Ishikawa (cell line): ENCODE measurements around the gene PHF23.

Experiments
- CEBPB ChIP-seq: IDR thresholded peaks from 2 replicates; pipeline ENCODE4 v1.6.1; 2012
- CREB1 ChIP-seq: IDR thresholded peaks from 2 replicates; pipeline ENCODE4 v1.6.1; 2012; ENCODE audit warnings: low read depth
- EGR1 ChIP-seq: IDR thresholded peaks from 2 replicates; pipeline ENCODE4 v1.6.1; 2012
- EP300 ChIP-seq: IDR thresholded peaks from 2 replicates; pipeline ENCODE4 v1.6.1; 2012; ENCODE audit warnings: borderline replicate concordance
- FOXM1 ChIP-seq: IDR thresholded peaks from 2 replicates; pipeline ENCODE4 v1.6.1; 2012; ENCODE audit warnings: low read depth, borderline replicate concordance
- NFIC ChIP-seq: IDR thresholded peaks from 2 replicates; pipeline ENCODE4 v1.6.1; 2012
- RAD21 ChIP-seq: IDR thresholded peaks from 2 replicates; pipeline ENCODE4 v1.6.1; 2012; ENCODE audit warnings: low read depth
- TAF1 ChIP-seq: IDR thresholded peaks from 2 replicates; pipeline ENCODE4 v1.6.1; 2012; ENCODE audit warnings: low read depth, mild to moderate bottlenecking
- TCF12 ChIP-seq: IDR thresholded peaks from 2 replicates; pipeline ENCODE4 v1.6.1; 2012; ENCODE audit warnings: low read depth
- TEAD4 ChIP-seq: IDR thresholded peaks from 2 replicates; pipeline ENCODE4 v1.6.1; 2012
- USF1 ChIP-seq: IDR thresholded peaks from 2 replicates; pipeline ENCODE4 v1.6.1; 2012
- YY1 ChIP-seq: IDR thresholded peaks from 2 replicates; pipeline ENCODE4 v1.6.1; 2012; ENCODE audit warnings: low read depth
- ZBTB7A ChIP-seq: IDR thresholded peaks from 2 replicates; pipeline ENCODE4 v1.6.1; 2012; ENCODE audit warnings: low read depth
- TF ChIP-seq, protein P1 (sequence below): IDR thresholded peaks from 2 replicates; pipeline ENCODE4 v1.6.1; 2012
- TF ChIP-seq, protein P2 (sequence below): IDR thresholded peaks from 2 replicates; pipeline ENCODE4 v1.6.1; 2012; ENCODE audit warnings: low read depth, mild to moderate bottlenecking

The PHF23 gene

DNA sequence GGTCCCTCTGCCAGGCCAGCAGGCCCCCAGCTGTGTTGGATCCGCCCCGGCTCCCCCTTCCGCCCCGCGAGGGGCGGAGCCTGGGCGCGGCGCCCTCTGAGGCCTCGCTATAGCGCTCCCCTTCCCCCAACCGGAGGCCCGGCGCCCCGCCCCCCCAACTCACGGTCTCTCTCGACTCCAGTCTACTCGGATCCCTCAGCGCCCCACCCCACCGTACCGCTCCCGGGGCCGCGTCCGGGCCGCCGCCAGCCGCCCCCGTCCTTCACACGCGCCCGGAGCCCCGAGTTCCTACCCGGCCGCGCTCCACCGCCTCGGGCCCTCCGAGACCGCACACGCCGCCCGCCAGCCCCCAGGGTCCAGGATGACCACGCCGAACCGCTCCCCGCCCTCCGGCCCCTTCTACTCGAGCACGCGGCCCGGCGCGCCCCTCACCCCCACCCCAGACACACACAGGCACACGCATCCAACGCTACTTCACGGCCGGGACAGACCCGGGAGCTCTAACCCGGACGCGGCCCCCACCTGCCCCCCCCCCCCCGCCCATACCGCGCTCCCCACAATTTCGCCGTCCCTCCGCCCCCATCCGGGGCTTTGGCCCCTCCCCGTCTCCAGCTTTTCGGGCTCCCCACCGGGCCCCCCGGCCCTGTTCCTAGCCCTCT lies 1.4 kb downstream of the PHF23 start:
- TF ChIP-seq TAF1: peak; percentile 64
- no peak for TF ChIP-seq USF1
- peak; percentile 75 for TF ChIP-seq ZBTB7A
- TF ChIP-seq, protein P1, sequence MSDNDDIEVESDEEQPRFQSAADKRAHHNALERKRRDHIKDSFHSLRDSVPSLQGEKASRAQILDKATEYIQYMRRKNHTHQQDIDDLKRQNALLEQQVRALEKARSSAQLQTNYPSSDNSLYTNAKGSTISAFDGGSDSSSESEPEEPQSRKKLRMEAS: peak; percentile 61
- TF ChIP-seq TCF12: peak; percentile 46

DNA sequence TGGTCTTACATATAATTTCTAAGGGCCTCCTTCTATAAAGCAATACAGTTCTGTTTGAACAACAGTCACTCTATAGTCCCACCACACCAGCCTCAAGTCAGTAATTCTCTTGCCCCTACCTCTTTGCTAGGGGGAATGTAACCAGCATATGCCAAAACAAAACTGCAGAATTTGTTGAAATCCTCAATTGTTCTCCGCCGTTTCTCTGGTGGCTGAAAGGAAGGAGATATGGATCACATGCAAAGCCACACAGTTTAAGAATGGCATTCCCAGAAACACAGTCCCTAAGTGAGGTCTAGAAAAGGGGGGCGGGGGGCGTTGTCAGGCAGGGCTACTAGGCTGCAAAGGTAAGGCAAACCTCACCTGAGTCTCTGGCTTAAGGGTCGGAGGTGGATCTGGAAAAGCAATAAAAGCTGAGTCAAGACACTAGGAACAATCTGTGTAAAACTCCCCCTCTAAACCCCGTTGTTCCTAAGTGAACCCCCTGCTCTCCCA lies 1.9 kb downstream of the PHF23 start:
- TF ChIP-seq TCF12 (no peak), USF1 (no peak), EGR1 (no peak), ZBTB7A (no peak), EP300 (no peak), NFIC (no peak), CREB1 (no peak)
- TF ChIP-seq, protein P1: no peak

DNA sequence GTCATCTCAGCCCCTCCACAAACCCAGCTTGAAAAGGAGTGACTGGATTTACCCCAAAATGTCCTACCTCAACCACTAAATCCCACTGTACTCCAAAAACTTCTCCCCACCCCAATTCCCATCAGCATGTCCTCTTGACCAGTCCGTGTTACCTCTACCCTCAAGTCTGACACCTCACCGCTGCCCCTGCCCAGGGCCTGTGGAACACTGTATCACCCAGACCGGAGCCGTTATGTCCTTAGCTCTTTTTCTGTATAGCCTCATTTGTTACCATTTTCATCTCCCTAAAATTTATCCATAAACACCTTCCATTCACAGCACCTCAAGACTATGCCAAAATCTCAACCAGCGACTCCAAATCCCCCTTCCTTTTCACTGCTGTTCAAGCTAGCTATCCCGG lies 2.4 kb downstream of the PHF23 start:
- no peak for TF ChIP-seq USF1
- TF ChIP-seq, protein P1: no peak

DNA sequence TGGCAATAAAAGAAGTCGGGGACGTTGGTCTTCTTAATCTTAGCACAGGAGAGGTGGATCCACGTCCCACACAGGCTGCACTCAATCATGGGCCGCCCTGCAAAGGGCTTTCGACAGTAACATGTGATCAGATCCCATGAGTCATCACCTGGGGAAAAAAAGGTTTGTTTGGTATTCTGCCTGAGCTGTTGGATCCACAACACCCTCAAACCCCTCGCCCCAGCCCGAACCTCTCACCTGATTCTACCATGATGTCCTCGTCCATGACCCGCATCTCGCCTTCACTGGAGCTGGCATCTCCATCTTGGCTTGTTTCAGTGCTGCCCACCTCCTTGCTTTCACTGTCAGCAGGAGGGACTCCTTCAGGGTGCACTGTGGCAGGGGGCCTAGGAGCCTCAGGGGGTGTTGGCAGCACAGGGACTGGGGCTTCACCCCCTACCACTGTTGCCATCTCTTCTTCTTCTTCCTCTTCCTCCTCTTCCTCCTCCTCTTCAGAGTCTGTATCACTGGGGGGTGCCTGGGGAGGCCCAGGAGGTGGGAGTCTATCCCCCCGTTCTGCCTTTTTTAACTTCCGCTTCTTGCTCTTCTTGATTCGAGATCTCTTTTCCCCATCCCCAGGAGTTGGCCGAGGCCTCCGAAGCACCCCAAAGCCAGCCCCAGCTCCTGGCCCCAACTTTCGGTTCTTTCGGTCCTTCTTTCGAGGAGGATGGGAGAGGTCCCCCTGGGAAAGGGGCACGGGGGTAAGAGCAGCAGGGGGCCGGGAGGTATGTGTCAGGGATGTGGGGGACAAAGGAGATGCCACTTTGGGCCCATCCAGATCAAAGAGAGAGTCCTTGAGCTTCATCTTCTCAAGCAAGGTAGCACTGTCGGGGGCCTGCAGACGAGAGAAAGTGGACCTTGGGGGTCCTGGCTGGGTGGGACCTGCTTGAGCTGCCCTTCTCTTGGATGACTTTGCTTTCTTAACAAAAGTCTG lies 3.3 kb downstream of the PHF23 start:
- TF ChIP-seq EGR1: no peak
- TF ChIP-seq FOXM1: no peak
- TF ChIP-seq RAD21: no peak
- no peak for TF ChIP-seq TCF12
- TF ChIP-seq, protein P1: no peak
- TF ChIP-seq CEBPB: no peak
- TF ChIP-seq, protein P2, sequence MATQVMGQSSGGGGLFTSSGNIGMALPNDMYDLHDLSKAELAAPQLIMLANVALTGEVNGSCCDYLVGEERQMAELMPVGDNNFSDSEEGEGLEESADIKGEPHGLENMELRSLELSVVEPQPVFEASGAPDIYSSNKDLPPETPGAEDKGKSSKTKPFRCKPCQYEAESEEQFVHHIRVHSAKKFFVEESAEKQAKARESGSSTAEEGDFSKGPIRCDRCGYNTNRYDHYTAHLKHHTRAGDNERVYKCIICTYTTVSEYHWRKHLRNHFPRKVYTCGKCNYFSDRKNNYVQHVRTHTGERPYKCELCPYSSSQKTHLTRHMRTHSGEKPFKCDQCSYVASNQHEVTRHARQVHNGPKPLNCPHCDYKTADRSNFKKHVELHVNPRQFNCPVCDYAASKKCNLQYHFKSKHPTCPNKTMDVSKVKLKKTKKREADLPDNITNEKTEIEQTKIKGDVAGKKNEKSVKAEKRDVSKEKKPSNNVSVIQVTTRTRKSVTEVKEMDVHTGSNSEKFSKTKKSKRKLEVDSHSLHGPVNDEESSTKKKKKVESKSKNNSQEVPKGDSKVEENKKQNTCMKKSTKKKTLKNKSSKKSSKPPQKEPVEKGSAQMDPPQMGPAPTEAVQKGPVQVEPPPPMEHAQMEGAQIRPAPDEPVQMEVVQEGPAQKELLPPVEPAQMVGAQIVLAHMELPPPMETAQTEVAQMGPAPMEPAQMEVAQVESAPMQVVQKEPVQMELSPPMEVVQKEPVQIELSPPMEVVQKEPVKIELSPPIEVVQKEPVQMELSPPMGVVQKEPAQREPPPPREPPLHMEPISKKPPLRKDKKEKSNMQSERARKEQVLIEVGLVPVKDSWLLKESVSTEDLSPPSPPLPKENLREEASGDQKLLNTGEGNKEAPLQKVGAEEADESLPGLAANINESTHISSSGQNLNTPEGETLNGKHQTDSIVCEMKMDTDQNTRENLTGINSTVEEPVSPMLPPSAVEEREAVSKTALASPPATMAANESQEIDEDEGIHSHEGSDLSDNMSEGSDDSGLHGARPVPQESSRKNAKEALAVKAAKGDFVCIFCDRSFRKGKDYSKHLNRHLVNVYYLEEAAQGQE: no peak
- no peak for TF ChIP-seq USF1
- no peak for TF ChIP-seq YY1
- TF ChIP-seq TEAD4: no peak
- TF ChIP-seq EP300: no peak
- TF ChIP-seq CREB1: no peak
- no peak for TF ChIP-seq NFIC
- no peak for TF ChIP-seq TAF1
- TF ChIP-seq ZBTB7A: no peak

GRCh38 chr17:7234083-7234951 lies 4.9 kb downstream of the PHF23 start, which contains the start of gene DVL2:
Gene DVL2, minus strand, starts transcription at chr17:7234517. Its CDS starts 255 bp downstream, at chr17:7234262.
- TF ChIP-seq EP300 (peak; percentile 38; the same call in 1 of the 2 replicates), USF1 (peak; percentile 99), YY1 (peak; percentile 74), TEAD4 (peak; percentile 56), EGR1 (peak; percentile 59; the same call in 1 of the 2 replicates), ZBTB7A (no peak), TAF1 (peak; percentile 41; the same call in 1 of the 2 replicates), RAD21 (no peak), TCF12 (peak; percentile 48; the same call in 1 of the 2 replicates)
- TF ChIP-seq, protein P1: peak; percentile 92
